H1 (cell line): Measurements from ENCODE around the gene ZBTB24. TPM values are rescaled to one million over a fixed set of nuclear protein-coding genes. Genes with fewer than 3 reads are reported as not detected.

Experiments used
- BRCA1 ChIP-seq: IDR thresholded peaks from 2 replicates; pipeline ENCODE4 v1.6.1; 2012; ENCODE audit warnings: low read depth, low read length, improper control_type of control experiment
- CBX8 ChIP-seq: fragments of 300-800, 300-1000 bp; sonication (generic); IDR thresholded peaks from 2 replicates; pipeline ENCODE4 v1.7.1; 2016; ENCODE audit warnings: low read depth, low read length, borderline replicate concordance
- CTBP2 ChIP-seq: IDR thresholded peaks from 2 replicates; pipeline ENCODE4 v1.7.0; 2011; ENCODE audit warnings: borderline replicate concordance, mild to moderate bottlenecking, moderate library complexity, mixed read lengths, low read length; ENCODE audit not compliant: insufficient read depth, insufficient read length
- EGR1 ChIP-seq: IDR thresholded peaks from 2 replicates; pipeline ENCODE4 v1.6.1; 2011; ENCODE audit warnings: low read depth, low read length, borderline replicate concordance
- FOSL1 ChIP-seq: IDR thresholded peaks from 2 replicates; pipeline ENCODE4 v1.6.1; 2011; ENCODE audit warnings: mild to moderate bottlenecking, low read depth, low read length, moderate library complexity; ENCODE audit not compliant: insufficient read depth
- GABPA ChIP-seq: IDR thresholded peaks from 2 replicates; pipeline ENCODE4 v1.6.1; 2011; ENCODE audit warnings: mild to moderate bottlenecking, low read length, moderate library complexity, borderline replicate concordance; ENCODE audit not compliant: insufficient read depth
- HDAC2 ChIP-seq, 2 experiments: fragments of 300-600 bp in 1 of 2; sonication (generic) in 1 of 2; IDR thresholded peaks; 2 replicates each; pipeline ENCODE4 v1.6.1; 2011 to 2012; ENCODE audit warnings: low read depth in 2 of 2, low read length in 2 of 2, mild to moderate bottlenecking in 2 of 2, moderate library complexity in 2 of 2, borderline replicate concordance in 1 of 2, inconsistent platforms in 1 of 2
- KDM4A ChIP-seq: IDR thresholded peaks from one replicate; pipeline ENCODE4 v1.7.1; 2012; ENCODE audit warnings: low read depth, mild to moderate bottlenecking, moderate library complexity, low read length, inconsistent platforms; ENCODE audit not compliant: severe bottlenecking
- PHF8 ChIP-seq: fragments of 200-600 bp; sonication (generic); conservative IDR thresholded peaks from 2 replicates; pipeline ENCODE4 v1.7.1; 2012; ENCODE audit warnings: low read depth, mild to moderate bottlenecking, inconsistent platforms, low read length, moderate library complexity
- POLR2A ChIP-seq, 2 experiments: IDR thresholded peaks; 1 replicate in 1 of 2; 2 replicates in 1 of 2; pipeline ENCODE4 v1.6.1; 2011; ENCODE audit warnings: low read depth in 2 of 2, low read length in 2 of 2, mild to moderate bottlenecking in 2 of 2; ENCODE audit errors: control extremely low read depth in 1 of 2
- RBBP5 ChIP-seq: IDR thresholded peaks from 2 replicates; pipeline ENCODE4 v1.7.1; 2012; ENCODE audit warnings: low read depth, mild to moderate bottlenecking, inconsistent platforms, low read length, moderate library complexity, borderline replicate concordance
- RFX5 ChIP-seq: IDR thresholded peaks from 2 replicates; pipeline ENCODE4 v1.6.1; 2011; ENCODE audit warnings: low read depth, low read length, improper control_type of control experiment, borderline replicate concordance
- RNF2 ChIP-seq: fragments of 200-900, 300-1000 bp; sonication (generic); IDR thresholded peaks from 2 replicates; pipeline ENCODE4 v1.7.1; 2016; ENCODE audit warnings: borderline replicate concordance, low read depth, mild to moderate bottlenecking, antibody characterized with exemption, low read length; ENCODE audit not compliant: poor library complexity, severe bottlenecking; ENCODE audit errors: missing control alignments
- SIN3A ChIP-seq, 2 experiments: IDR thresholded peaks in 1 of 2; conservative IDR thresholded peaks in 1 of 2; 2 replicates each; pipeline ENCODE4 v1.6.1; 2011 to 2012; ENCODE audit warnings: low read length in 2 of 2, improper control_type of control experiment in 1 of 2, low read depth in 1 of 2, mild to moderate bottlenecking in 1 of 2
- SIX5 ChIP-seq: IDR thresholded peaks from 2 replicates; pipeline ENCODE4 v1.6.1; 2011; ENCODE audit warnings: mild to moderate bottlenecking, low read depth, low read length
- SP1 ChIP-seq: IDR thresholded peaks from 2 replicates; pipeline ENCODE4 v1.6.1; 2011; ENCODE audit warnings: low read depth, low read length
- TEAD4 ChIP-seq: IDR thresholded peaks from 2 replicates; pipeline ENCODE4 v1.6.1; 2012; ENCODE audit warnings: low read depth, low read length, inconsistent platforms, mixed read lengths
- YY1 ChIP-seq: IDR thresholded peaks from 2 replicates; pipeline ENCODE4 v1.6.1; 2011; ENCODE audit warnings: low read depth, mild to moderate bottlenecking, low read length
- polyA plus RNA-seq, 7 experiments: library from polyadenylated mRNA; depleted of rRNA in 3 of 7; stranded (reverse) in 5 of 7; unstranded in 2 of 7; fragments of >200 nt in 5 of 7; fragments of 200-250 nt in 2 of 7; gene quantifications; 1 replicate in 5 of 7; 2 replicates in 1 of 7; 4 replicates in 1 of 7; pipeline versions ENCODE4 v1.2.1 to v1.2.3, GENCODE V29; 2011 to 2013; ENCODE audit warnings: missing spikeins in 2 of 7, mixed read lengths in 2 of 7
- total RNA-seq: library from RNA; stranded (reverse); fragmentation: NEBNext Ultra II Directional; extraction: Animal tissue kit (Norgen Biotek cat#: 25700); gene quantifications from 2 replicates; pipeline ENCODE4 v1.2.1, GENCODE V29; 2021
- TF ChIP-seq, protein P1 (sequence below): IDR thresholded peaks from 2 replicates; pipeline ENCODE4 v1.6.1; 2012; ENCODE audit warnings: inconsistent platforms
- TF ChIP-seq, protein P2 (sequence below): IDR thresholded peaks from 2 replicates; pipeline ENCODE4 v1.6.1; 2012; ENCODE audit warnings: inconsistent platforms
- TF ChIP-seq, protein P3 (sequence below): IDR thresholded peaks from 2 replicates; pipeline ENCODE4 v1.6.1; 2011; ENCODE audit warnings: low read depth, mild to moderate bottlenecking, low read length; ENCODE audit not compliant: insufficient read depth

ZBTB24 gene
- total and polyA plus RNA-seq, 2 of the 8 experiments (the other 6 are each of a cell fraction or from before 2014, with no cell fraction given): 7.5 to 21.0 TPM

DNA sequence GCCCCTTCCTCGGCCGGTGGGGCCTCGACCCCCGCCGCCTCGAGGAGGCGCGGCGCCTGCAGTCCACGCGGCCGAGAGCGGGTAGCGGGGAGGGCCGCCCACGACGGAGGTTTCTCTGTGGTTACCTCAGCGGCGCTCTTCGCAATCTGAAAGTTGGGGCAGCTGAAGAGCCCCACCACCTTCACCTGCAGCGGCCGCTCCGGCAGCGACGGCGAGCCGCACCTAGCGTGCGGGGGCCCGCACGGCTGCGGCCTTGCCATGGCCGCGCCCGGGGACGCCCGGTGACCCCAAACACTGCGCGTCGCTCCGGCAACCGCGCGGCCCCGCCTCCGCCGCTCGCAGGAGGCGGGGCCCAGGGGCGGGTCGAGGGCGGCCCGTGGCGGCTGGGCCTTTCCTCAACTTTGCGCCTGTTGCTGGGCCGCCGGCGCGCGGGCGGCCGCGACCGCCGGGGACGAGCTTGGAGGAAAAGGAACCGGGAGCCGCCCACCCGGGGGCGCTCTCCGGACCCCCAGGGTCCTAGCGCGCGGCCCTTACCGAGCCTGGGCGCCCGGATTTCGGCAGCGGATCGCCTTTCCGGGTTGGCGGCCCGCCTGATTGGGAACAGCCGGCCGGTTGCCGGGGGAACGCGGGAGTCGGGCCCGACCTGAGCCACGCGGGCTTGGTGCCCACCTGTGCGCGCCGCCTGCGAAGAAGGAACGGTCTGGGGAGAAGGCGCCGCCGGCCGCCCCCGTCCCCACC, 42.5 kb downstream of the ZBTB24 start, which contains the start of the genes PPIL6 and SMPD2 (continued):
- TF ChIP-seq RFX5 (peak; percentile 20; the same call in 1 of the 2 replicates), TEAD4 (no peak), CTBP2 (peak; percentile 46), RNF2 (no peak), BRCA1 (no peak), GABPA (no peak), EGR1 (peak; percentile 77), SIX5 (no peak), PHF8 (peak; percentile 51), KDM4A (peak; percentile 67), YY1 (peak; percentile 87), SP1 (0 out of 2 replicates have a peak, but pooled peaks have one; percentile 48), FOSL1 (peak; percentile 95), HDAC2 (IDR thresholded peaks at IDR 0.05; ENCODE audit: borderline replicate concordance in 1 of 2, low read depth in 2 of 2, low read length in 2 of 2) (peak in 1 of 2 experiments; percentile 19; a peak in 1 of 4 replicates), SIN3A (conservative IDR thresholded peaks at IDR 0.05 in 1 of 2, IDR thresholded peaks at IDR 0.05 in 1 of 2; ENCODE audit: low read depth in 1 of 2, low read length in 2 of 2) (peak in 1 of 2 experiments; percentile 93; a peak in 2 of 4 replicates), POLR2A (IDR thresholded peaks at IDR 0.05; ENCODE audit: control extremely low read depth in 1 of 2, low read depth in 2 of 2, low read length in 2 of 2) (peak in 1 of 2 experiments; percentile 54; a peak in 2 of 3 replicates), RBBP5 (peak; percentile 54; the same call in 1 of the 2 replicates), CBX8 (no peak)
- TF ChIP-seq, protein P1, sequence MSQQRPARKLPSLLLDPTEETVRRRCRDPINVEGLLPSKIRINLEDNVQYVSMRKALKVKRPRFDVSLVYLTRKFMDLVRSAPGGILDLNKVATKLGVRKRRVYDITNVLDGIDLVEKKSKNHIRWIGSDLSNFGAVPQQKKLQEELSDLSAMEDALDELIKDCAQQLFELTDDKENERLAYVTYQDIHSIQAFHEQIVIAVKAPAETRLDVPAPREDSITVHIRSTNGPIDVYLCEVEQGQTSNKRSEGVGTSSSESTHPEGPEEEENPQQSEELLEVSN: peak; percentile 81
- TF ChIP-seq, protein P2, sequence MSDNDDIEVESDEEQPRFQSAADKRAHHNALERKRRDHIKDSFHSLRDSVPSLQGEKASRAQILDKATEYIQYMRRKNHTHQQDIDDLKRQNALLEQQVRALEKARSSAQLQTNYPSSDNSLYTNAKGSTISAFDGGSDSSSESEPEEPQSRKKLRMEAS: peak; percentile 79
- TF ChIP-seq, protein P3, sequence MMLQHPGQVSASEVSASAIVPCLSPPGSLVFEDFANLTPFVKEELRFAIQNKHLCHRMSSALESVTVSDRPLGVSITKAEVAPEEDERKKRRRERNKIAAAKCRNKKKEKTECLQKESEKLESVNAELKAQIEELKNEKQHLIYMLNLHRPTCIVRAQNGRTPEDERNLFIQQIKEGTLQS: no peak
